ENCODE data around the gene UNC13A. TPM values are rescaled to one million over a fixed set of nuclear protein-coding genes. Genes with fewer than 3 reads are reported as not detected.
A peak's percentile ranks its signal among the peaks of the same experiment; 100 is the strongest.

Gene UNC13A
- total and polyA plus RNA-seq, 2 of the 8 experiments (the other 6 are each of a cell fraction or from before 2014, with no cell fraction given): 13.1 to 47.6 TPM

- H2AK5ac ChIP-seq (ENCODE audit: low read depth, low read length): no peak overlapping the region
- no peak overlapping the region for H2BK12ac ChIP-seq (ENCODE audit: low read depth, low read length)
- peak; percentile 10 to 46 (median 34) for TF ChIP-seq CTCF (IDR thresholded peaks at IDR 0.05; ENCODE audit: control extremely low read depth in 1 of 3, insufficient read depth in 1 of 3, low read depth in 1 of 3, low read length in 3 of 3)
- TF ChIP-seq CHD1 (IDR thresholded peaks at IDR 0.05; ENCODE audit: low read depth, low read length): no peak
- TF ChIP-seq ATF2 (IDR thresholded peaks at IDR 0.05; ENCODE audit: low read length): no peak
- peak; percentile 1 to 35; a peak in 2 of 4 replicates for TF ChIP-seq RAD21 (IDR thresholded peaks at IDR 0.05 in 1 of 2, conservative IDR thresholded peaks at IDR 0.05 in 1 of 2; ENCODE audit: low read depth in 2 of 2, low read length in 2 of 2)
- no peak overlapping the region for H3K23ac ChIP-seq (ENCODE audit: insufficient read length)
- POLR2A ChIA-PET (ENCODE audit: partially characterized antibody): interaction anchor here (1.5 kb wide), 1 partner anchor 10 kb away, joined by 11 read pairs; no protein-coding TSS in a partner anchor
- CTCF ChIA-PET (ENCODE audit: partially characterized antibody): interaction anchor here (0.6 to 2.3 kb wide), 14 partner anchors 12 to 364 kb away, joined by 3 to 13 read pairs (median 4); partner anchors contain the start of gene UNC13A
- 70% methylated on average over 1 of the region's 2 CpGs; no CpG with 5 or more reads in 1 of the 2 experiments for WGBS, 2 experiments (ENCODE audit: extremely low coverage in 1 of 2, insufficient coverage in 1 of 2, insufficient read length in 1 of 2, insufficient replicate concordance in 2 of 2, low coverage in 1 of 2, low lambda C conversion rate in 2 of 2, missing lambda C conversion rate in 1 of 2)
- no peak overlapping the region for H2BK120ac ChIP-seq (replicated peaks; ENCODE audit: low read depth, low read length)
- H4K5ac ChIP-seq (ENCODE audit: insufficient read length, low read depth, low read length): no peak overlapping the region
- peaks cover 14% of the 10 kb centered on the region; the same call in 1 of the 2 replicates for H3K79me1 ChIP-seq (ENCODE audit: low read depth, low read length)
- no peak overlapping the region for H3K18ac ChIP-seq (ENCODE audit: extremely low read depth, low read length)
- no peaks in the 10 kb centered on the region for H3K27me3 ChIP-seq (replicated peaks in 1 of 4; ENCODE audit: control insufficient read depth in 3 of 4, extremely low read depth in 1 of 4, insufficient read depth in 3 of 4, low read length in 3 of 4)
- no peak overlapping the region for H2BK15ac ChIP-seq (ENCODE audit: low read length)
- DNase-seq (ENCODE audit: low read depth in 1 of 2, low spot score in 2 of 2) (no peak), FAIRE-seq (no peak)
- H3K79me2 ChIP-seq (ENCODE audit: control insufficient read depth in 1 of 2, insufficient read depth in 2 of 2, low read length in 2 of 2): peaks cover 0 to 32% of the 10 kb centered on the region in 2 experiments; a peak in 2 of 4 replicates
- H2BK5ac ChIP-seq (ENCODE audit: low read depth, low read length): no peak overlapping the region
- H3K56ac ChIP-seq (replicated peaks; ENCODE audit: insufficient read length, low read depth, low read length): no peak overlapping the region
- H3K14ac ChIP-seq (ENCODE audit: insufficient read length): no peak overlapping the region
- H3K23me2 ChIP-seq (ENCODE audit: low read depth, low read length): peaks cover 6% of the 10 kb centered on the region; the same call in 1 of the 2 replicates
- no peak overlapping the region for H3K9ac ChIP-seq (replicated peaks in 1 of 4; ENCODE audit: extremely low read depth in 1 of 4, low read depth in 3 of 4, low read length in 3 of 4)
- H3K4me3 ChIP-seq (ENCODE audit: extremely low read depth in 1 of 4, insufficient read depth in 2 of 4, low read depth in 3 of 4, low read length in 4 of 4): no peak overlapping the region
- peaks cover 0 to 7% (median 0%) of the 10 kb centered on the region in 4 experiments; a peak in 3 of 8 replicates for H3K36me3 ChIP-seq (ENCODE audit: control insufficient read depth in 2 of 4, insufficient read depth in 4 of 4, low read length in 3 of 4)
- no peak overlapping the region for H4K91ac ChIP-seq (replicated peaks; ENCODE audit: insufficient read length, low read length)
- H3K4me1 ChIP-seq (replicated peaks in 1 of 4; ENCODE audit: control insufficient read depth in 3 of 4, insufficient read depth in 4 of 4, low read length in 3 of 4): peaks cover 0 to 10% (median 5%) of the 10 kb centered on the region in 4 experiments; a peak in 6 of 7 replicates
- H3K27ac ChIP-seq (ENCODE audit: low read depth, low read length): no peak overlapping the region
- H2AFZ ChIP-seq (ENCODE audit: low read length): no peak overlapping the region
- H2BK20ac ChIP-seq (ENCODE audit: low read length): no peak overlapping the region
- H3K4ac ChIP-seq (replicated peaks; ENCODE audit: insufficient read length, low read depth, low read length): no peak overlapping the region
- no peak overlapping the region for H3K4me2 ChIP-seq (ENCODE audit: insufficient read depth in 1 of 2, low read depth in 2 of 2, low read length in 2 of 2)
- 0 out of 4 replicates have a peak, but pooled peaks cover 0 to 4% of the 10 kb centered on the region in 2 experiments for H3K9me3 ChIP-seq (ENCODE audit: insufficient read depth in 2 of 2, low read depth in 1 of 2, low read length in 1 of 2)
- H4K8ac ChIP-seq (ENCODE audit: extremely low read depth, insufficient read depth, low read length): no peak overlapping the region
- H4K20me1 ChIP-seq (replicated peaks in 1 of 2; ENCODE audit: control insufficient read depth in 1 of 2, insufficient read depth in 2 of 2, low read length in 2 of 2): peaks cover 7 to 8% of the 10 kb centered on the region in 2 experiments
These were observed 11.2 kb downstream of the UNC13A start for GRCh38 chr19:17677002-17677401.
